HepG2 (cell line): ENCODE data around the gene RHBDL1. TPM values are rescaled to one million over a fixed set of nuclear protein-coding genes. Genes with fewer than 3 reads are reported as not detected.
A peak's percentile ranks its signal among the peaks of the same experiment; 100 is the strongest.

ENCODE experiments used
- ATAC-seq: fragments of 200-7000 bp; cut with Tn5 transposase; 3 replicates; pipeline ENCODE4 v1.9.1; 2020; ENCODE audit warnings: mild to moderate bottlenecking, moderate library complexity
- BruUV-seq: library from RNA; stranded (reverse); fragments of 400-500 nt; replicated peaks from 2 replicates; lab custom pipeline; 2021; lab: Mats Ljungman, UMichigan
- CTCF ChIA-PET: fragments of 300-600 bp; formaldehyde crosslinking; extraction: SDS; loops from one replicate; lab custom pipeline; 2021; ENCODE audit warnings: low total read pairs, inconsistent platforms, low intra/inter-chr PET ratio; lab: Yijun Ruan, JAX
- POLR2A ChIA-PET: fragments of 350-600 bp; sonication (Branson Sonifier 250); formaldehyde crosslinking; loops from one replicate; lab custom pipeline; 2020; ENCODE audit warnings: antibody characterized with exemption, inconsistent platforms; lab: Yijun Ruan, JAX
- DNase-seq: peaks from one replicate; pipeline ENCODE4 v3.0.0-alpha.2; 2015; ENCODE audit warnings: low spot score
- FAIRE-seq: peaks from 3 replicates; lab custom pipeline; 2011; peaks lifted over from hg19 to GRCh38; lab: Jason Lieb, UNC
- H2AFZ ChIP-seq: one replicate; pipeline ENCODE4 v1.6.1; 2011; ENCODE audit warnings: low read length, inconsistent platforms
- H3K27ac ChIP-seq: fragments of 300-600 bp; 3 replicates; pipeline ENCODE4 v1.8.0; 2011; ENCODE audit warnings: mixed run types, mild to moderate bottlenecking, mixed read lengths, low read length, inconsistent platforms; ENCODE audit not compliant: insufficient read depth; ENCODE audit errors: extremely low read length
- H3K27me3 ChIP-seq, 2 experiments: fragments of 200-600 bp in 1 of 2; 2 replicates in 1 of 2; 3 replicates in 1 of 2; pipeline versions ENCODE4 v1.6.0 to v1.8.0; 2011; ENCODE audit warnings: low read length in 2 of 2, mild to moderate bottlenecking in 2 of 2, moderate library complexity in 2 of 2, inconsistent platforms in 1 of 2; ENCODE audit not compliant: insufficient read depth in 2 of 2, control insufficient read depth in 1 of 2
- H3K36me3 ChIP-seq, 2 experiments: fragments of 200-600 bp in 1 of 2; replicated peaks in 1 of 2; 2 replicates in 1 of 2; 3 replicates in 1 of 2; pipeline versions ENCODE4 v1.5.1 to v1.8.0; 2011; ENCODE audit warnings: low read length in 2 of 2, inconsistent platforms in 1 of 2; ENCODE audit not compliant: insufficient read depth in 2 of 2, control insufficient read depth in 1 of 2
- H3K4me1 ChIP-seq: 2 replicates; pipeline ENCODE4 v1.5.1; 2012; ENCODE audit warnings: low read length, inconsistent platforms; ENCODE audit not compliant: insufficient read depth
- H3K4me2 ChIP-seq: 2 replicates; pipeline ENCODE4 v1.6.0; 2011; ENCODE audit warnings: low read depth, low read length, inconsistent platforms
- H3K4me3 ChIP-seq, 3 experiments: fragments of 200-600 bp in 1 of 3; sonication (generic), shearing (Covaris generic) in 1 of 3; replicated peaks in 1 of 3; 2 replicates each; pipeline ENCODE4 v1.5.1; 2011 to 2016; ENCODE audit warnings: low read length in 3 of 3, inconsistent platforms in 2 of 3, low read depth in 2 of 3, mild to moderate bottlenecking in 2 of 3, control low read depth in 1 of 3, mixed read lengths in 1 of 3; ENCODE audit not compliant: insufficient read depth in 1 of 3
- H3K79me2 ChIP-seq: one replicate; pipeline ENCODE4 v1.6.1; 2011; ENCODE audit warnings: low read length, inconsistent platforms; ENCODE audit not compliant: insufficient read depth
- H3K9ac ChIP-seq: 2 replicates; pipeline ENCODE4 v1.6.0; 2011; ENCODE audit warnings: mild to moderate bottlenecking, low read depth, low read length, inconsistent platforms; ENCODE audit not compliant: insufficient read depth
- H3K9me3 ChIP-seq: 2 replicates; pipeline ENCODE4 v1.5.1; 2012; ENCODE audit warnings: mild to moderate bottlenecking, low read length
- H4K20me1 ChIP-seq: 2 replicates; pipeline ENCODE4 v1.6.0; 2011; ENCODE audit warnings: inconsistent platforms, mild to moderate bottlenecking, low read length, moderate library complexity; ENCODE audit not compliant: insufficient read depth
- AGO2 ChIP-seq: fragments of 200-400 bp; formaldehyde crosslinking; optimal IDR thresholded peaks from 2 replicates; pipeline ENCODE3; 2017; ENCODE audit warnings: mild to moderate bottlenecking, low read depth, low read length, moderate library complexity
- ASH2L ChIP-seq: fragments of 300-600, 200-600 bp; sonication (generic); IDR thresholded peaks from 2 replicates; pipeline ENCODE4 v1.7.0; 2017; ENCODE audit warnings: low read depth, mild to moderate bottlenecking, moderate library complexity, mixed read lengths, low read length; ENCODE audit not compliant: insufficient read length
- IKZF1 ChIP-seq: fragments of 450-650 bp; IDR thresholded peaks from 2 replicates; pipeline ENCODE4 v1.7.1; 2016
- KAT2B ChIP-seq: fragments of 150-350 bp; IDR thresholded peaks from 2 replicates; pipeline ENCODE4 v1.6.1; 2014; ENCODE audit warnings: low read depth, low read length, borderline replicate concordance
- KLF15 ChIP-seq: sonication (generic); formaldehyde crosslinking; IDR thresholded peaks from 2 replicates; pipeline ENCODE4 v1.8.1; 2023; ENCODE audit warnings: borderline replicate concordance, mild to moderate bottlenecking, inconsistent platforms, missing genetic modification reagents, mixed read lengths
- NR2F1 ChIP-seq, 2 experiments: fragments of 450-650 bp in 1 of 2; formaldehyde crosslinking in 1 of 2; IDR thresholded peaks; 2 replicates each; pipeline versions ENCODE4 v1.5.0 to v1.6.1; 2016 to 2020; ENCODE audit warnings: mild to moderate bottlenecking in 1 of 2, missing compliant biosample characterization in 1 of 2, missing genetic modification reagents in 1 of 2, moderate library complexity in 1 of 2
- NR2F2 ChIP-seq: IDR thresholded peaks from 2 replicates; pipeline ENCODE4 v1.6.1; 2012; ENCODE audit warnings: low read depth, inconsistent platforms, borderline replicate concordance
- NR2F6 ChIP-seq, 2 experiments: IDR thresholded peaks; 2 replicates each; pipeline ENCODE4 v1.6.1; 2016; ENCODE audit warnings: antibody characterized with exemption in 1 of 2, mild to moderate bottlenecking in 1 of 2
- PHF21A ChIP-seq: sonication (generic); formaldehyde crosslinking; IDR thresholded peaks from 2 replicates; pipeline ENCODE4 v1.5.0; 2020; ENCODE audit warnings: mild to moderate bottlenecking, missing genetic modification reagents
- POLR2G ChIP-seq: fragments of 200-400 bp; formaldehyde crosslinking; IDR thresholded peaks from 2 replicates; pipeline ENCODE4 v1.6.1; 2018; ENCODE audit warnings: mild to moderate bottlenecking, low read depth, low read length, moderate library complexity
- SAP130 ChIP-seq: IDR thresholded peaks from 2 replicates; pipeline ENCODE4 v1.6.1; 2016; ENCODE audit warnings: low read depth
- ZKSCAN5 ChIP-seq: sonication (generic); formaldehyde crosslinking; IDR thresholded peaks from 2 replicates; pipeline ENCODE4 v1.5.1; 2020; ENCODE audit warnings: mild to moderate bottlenecking, missing genetic modification reagents
- ZMYM3 ChIP-seq: sonication (generic); formaldehyde crosslinking; IDR thresholded peaks from 2 replicates; pipeline ENCODE4 v1.5.1; 2020; ENCODE audit warnings: mild to moderate bottlenecking, missing genetic modification reagents
- ZNF264 ChIP-seq: sonication (generic); formaldehyde crosslinking; IDR thresholded peaks from 2 replicates; pipeline ENCODE4 v1.4.0; 2020; ENCODE audit warnings: missing genetic modification reagents
- ZNF274 ChIP-seq: sonication (generic); formaldehyde crosslinking; IDR thresholded peaks from 2 replicates; pipeline ENCODE4 v1.5.1; 2020; ENCODE audit warnings: mild to moderate bottlenecking, missing genetic modification reagents
- ZNF547 ChIP-seq: sonication (generic); formaldehyde crosslinking; IDR thresholded peaks from 2 replicates; pipeline ENCODE4 v1.5.1; 2020; ENCODE audit warnings: mild to moderate bottlenecking, missing genetic modification reagents
- WGBS: methylation state at CpG from one replicate; pipeline ENCODE4 v1.1.6; 2017; ENCODE audit warnings: low lambda C conversion rate; 5-methylcytosine and 5-hydroxymethylcytosine counted together
- in situ Hi-C: cut with HindIII; loops from 2 replicates; pipeline ENCODE4 v1.10.0; 2017; ENCODE audit warnings: low pct_unique_long_range_greater_than_20kb; ENCODE audit not compliant: extremely low pct_ligation_motif_present
- intact Hi-C: fragments of 100-400 bp; cut with micrococcal nuclease; formaldehyde crosslinking; loops from one replicate; pipeline ENCODE4 v1.10.0; 2022; ENCODE audit not compliant: unreplicated experiment
- polyA plus RNA-seq, 8 experiments: library from polyadenylated mRNA; depleted of rRNA in 3 of 8; stranded (reverse) in 7 of 8; unstranded in 1 of 8; fragments of >200 nt; fragmentation: Illumina TruSeq in 4 of 8; extraction: Trizol in 4 of 8; gene quantifications; 2 replicates each; pipeline versions ENCODE4 v1.2.1 to v1.2.3, GENCODE V29; 2011 to 2016; ENCODE audit warnings: low read depth in 4 of 8, missing spikeins in 1 of 8, mixed read lengths in 1 of 8; ENCODE audit not compliant: insufficient read depth in 1 of 8
- total RNA-seq, 5 experiments: library from RNA; depleted of rRNA; stranded (reverse); fragments of >200 nt; fragmentation: Illumina TruSeq; extraction: Trizol; gene quantifications; 2 replicates each; pipeline ENCODE4 v1.2.3, GENCODE V29; 2016; ENCODE audit warnings: low read depth in 1 of 5
- TF ChIP-seq, protein P1 (sequence below): sonication (generic); formaldehyde crosslinking; IDR thresholded peaks from 2 replicates; pipeline ENCODE4 v1.8.1; 2023; ENCODE audit warnings: mild to moderate bottlenecking, inconsistent platforms, moderate library complexity, missing genetic modification reagents, borderline replicate concordance
- TF ChIP-seq, protein P2 (sequence below): sonication (generic); formaldehyde crosslinking; IDR thresholded peaks from 2 replicates; pipeline ENCODE4 v1.4.0; 2020; ENCODE audit warnings: missing genetic modification reagents
- TF ChIP-seq, protein P3 (sequence below): sonication (generic); formaldehyde crosslinking; IDR thresholded peaks from 2 replicates; pipeline ENCODE4 v1.8.1; 2023; ENCODE audit warnings: mild to moderate bottlenecking, moderate library complexity, missing genetic modification reagents
- TF ChIP-seq, protein P4 (sequence below): IDR thresholded peaks from 2 replicates; pipeline ENCODE4 v1.6.1; 2016; ENCODE audit warnings: low read depth, control low read depth

RHBDL1 gene
- total and polyA plus RNA-seq, 2 of the 13 experiments (the other 11 are each of a cell fraction or from before 2014, with no cell fraction given): 1.8 to 3.8 TPM

DNA sequence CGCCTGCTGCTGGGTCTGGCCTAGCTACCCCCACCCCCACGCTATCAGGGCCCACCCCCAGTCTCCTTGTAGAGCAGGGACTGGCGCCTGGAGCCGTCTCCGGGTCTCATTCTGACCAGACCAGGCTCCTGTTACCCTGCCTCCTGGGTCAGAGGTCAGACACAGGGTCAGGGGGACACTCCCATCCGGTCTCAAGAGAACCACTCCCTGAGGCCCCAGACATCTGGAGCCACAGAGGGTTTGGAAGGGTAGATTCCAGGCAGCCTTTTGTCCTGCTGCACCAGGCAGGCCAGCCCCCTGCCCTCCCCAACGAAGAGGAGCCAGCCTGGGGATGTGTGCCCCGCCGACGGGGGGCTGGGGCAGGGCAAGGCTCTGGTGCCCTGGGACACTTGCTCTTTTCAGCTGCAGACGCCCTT is 45.6 kb upstream of the RHBDL1 start:
- in situ Hi-C loops: no loop called here
- Histone ChIP-seq H3K4me3 (peak overlapping the region; percentile 58 to 74 (median 63)), H3K9ac (peak overlapping the region; percentile 67), H3K9me3 (no peaks in the 10 kb centered on the region), H3K36me3 (peaks cover 4% of the 10 kb centered on the region in 2 experiments; a peak in 2 of 5 replicates), H3K4me1 (peaks cover 25% of the 10 kb centered on the region), H3K27me3 (no peaks in the 10 kb centered on the region), H2AFZ (no peak overlapping the region), H3K4me2 (peak overlapping the region; percentile 95), H3K79me2 (no peaks in the 10 kb centered on the region), H3K27ac (peak overlapping the region; percentile 71), H4K20me1 (no peaks in the 10 kb centered on the region)
- 0% methylated on average over 4 of the region's 11 CpGs for WGBS
- intact Hi-C loops: no loop called here
- ATAC-seq (peak; percentile 19), DNase-seq (no peak), FAIRE-seq (peak; percentile 56)
- CTCF ChIA-PET: no interaction called here
- no TSS peak for BruUV-seq
- POLR2A ChIA-PET: interaction anchor here (1.0 to 1.5 kb wide), 2 partner anchors 18 to 42 kb away, joined by 3 to 5 read pairs; no protein-coding TSS in a partner anchor
- TF ChIP-seq SAP130 (CRISPR knock-in tag) (peak; percentile 9; the same call in 1 of the 2 replicates), KAT2B (no peak), ZKSCAN5 (no peak), KLF15 (no peak), ASH2L (peak; percentile 2), ZMYM3 (no peak), AGO2 (peak; percentile 81), ZNF264 (CRISPR knock-in tag) (no peak), ZNF274 (0 out of 2 replicates have a peak, but pooled peaks have one; percentile 21), POLR2G (peak; percentile 47), NR2F2 (peak; percentile 45; the same call in 1 of the 2 replicates), NR2F1 (CRISPR knock-in tag; IDR thresholded peaks at IDR 0.05) (peak; percentile 28 to 43; a peak in 2 of 4 replicates), NR2F6 (IDR thresholded peaks at IDR 0.05) (peak; percentile 87), NR2F6 (CRISPR knock-in tag; IDR thresholded peaks at IDR 0.05) (peak; percentile 55), IKZF1 (no peak), PHF21A (CRISPR knock-in tag) (0 out of 2 replicates have a peak, but pooled peaks have one; percentile 10), ZNF547 (0 out of 2 replicates have a peak, but pooled peaks have one; percentile 31)
- TF ChIP-seq, protein P1, sequence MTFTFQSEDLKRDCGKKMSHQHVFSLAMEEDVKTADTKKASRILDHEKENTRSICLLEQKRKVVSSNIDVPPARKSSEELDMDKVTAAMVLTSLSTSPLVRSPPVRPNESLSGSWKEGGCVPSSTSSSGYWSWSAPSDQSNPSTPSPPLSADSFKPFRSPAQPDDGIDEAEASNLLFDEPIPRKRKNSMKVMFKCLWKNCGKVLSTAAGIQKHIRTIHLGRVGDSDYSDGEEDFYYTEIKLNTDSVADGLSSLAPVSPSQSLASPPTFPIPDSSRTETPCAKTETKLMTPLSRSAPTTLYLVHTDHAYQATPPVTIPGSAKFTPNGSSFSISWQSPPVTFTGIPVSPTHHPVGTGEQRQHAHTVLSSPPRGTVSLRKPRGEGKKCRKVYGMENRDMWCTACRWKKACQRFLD (CRISPR knock-in tag): 0 out of 2 replicates have a peak, but pooled peaks have one; percentile 50
- TF ChIP-seq, protein P2, sequence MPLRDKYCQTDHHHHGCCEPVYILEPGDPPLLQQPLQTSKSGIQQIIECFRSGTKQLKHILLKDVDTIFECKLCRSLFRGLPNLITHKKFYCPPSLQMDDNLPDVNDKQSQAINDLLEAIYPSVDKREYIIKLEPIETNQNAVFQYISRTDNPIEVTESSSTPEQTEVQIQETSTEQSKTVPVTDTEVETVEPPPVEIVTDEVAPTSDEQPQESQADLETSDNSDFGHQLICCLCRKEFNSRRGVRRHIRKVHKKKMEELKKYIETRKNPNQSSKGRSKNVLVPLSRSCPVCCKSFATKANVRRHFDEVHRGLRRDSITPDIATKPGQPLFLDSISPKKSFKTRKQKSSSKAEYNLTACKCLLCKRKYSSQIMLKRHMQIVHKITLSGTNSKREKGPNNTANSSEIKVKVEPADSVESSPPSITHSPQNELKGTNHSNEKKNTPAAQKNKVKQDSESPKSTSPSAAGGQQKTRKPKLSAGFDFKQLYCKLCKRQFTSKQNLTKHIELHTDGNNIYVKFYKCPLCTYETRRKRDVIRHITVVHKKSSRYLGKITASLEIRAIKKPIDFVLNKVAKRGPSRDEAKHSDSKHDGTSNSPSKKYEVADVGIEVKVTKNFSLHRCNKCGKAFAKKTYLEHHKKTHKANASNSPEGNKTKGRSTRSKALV (CRISPR knock-in tag): peak; percentile 22; the same call in 1 of the 2 replicates
- TF ChIP-seq, protein P3, sequence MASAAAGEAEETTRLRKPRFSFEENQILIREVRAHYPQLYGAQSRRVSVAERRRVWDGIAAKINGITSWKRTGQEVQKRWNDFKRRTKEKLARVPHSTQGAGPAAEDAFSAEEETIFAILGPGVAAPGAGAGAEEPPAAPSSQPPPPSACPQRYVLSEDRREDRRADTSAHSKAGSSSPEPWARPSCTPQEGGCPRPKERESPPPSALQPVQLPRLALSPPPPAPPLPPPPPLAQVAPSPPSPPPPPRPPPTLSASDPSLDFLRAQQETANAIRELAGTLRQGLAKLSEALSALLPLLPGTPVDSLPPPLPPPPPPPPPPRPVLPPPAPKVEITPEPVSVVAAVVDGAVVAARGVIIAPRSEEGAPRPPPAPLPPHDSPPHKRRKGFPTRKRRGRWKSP (CRISPR knock-in tag): 0 out of 2 replicates have a peak, but pooled peaks have one; percentile 25
- TF ChIP-seq, protein P4, sequence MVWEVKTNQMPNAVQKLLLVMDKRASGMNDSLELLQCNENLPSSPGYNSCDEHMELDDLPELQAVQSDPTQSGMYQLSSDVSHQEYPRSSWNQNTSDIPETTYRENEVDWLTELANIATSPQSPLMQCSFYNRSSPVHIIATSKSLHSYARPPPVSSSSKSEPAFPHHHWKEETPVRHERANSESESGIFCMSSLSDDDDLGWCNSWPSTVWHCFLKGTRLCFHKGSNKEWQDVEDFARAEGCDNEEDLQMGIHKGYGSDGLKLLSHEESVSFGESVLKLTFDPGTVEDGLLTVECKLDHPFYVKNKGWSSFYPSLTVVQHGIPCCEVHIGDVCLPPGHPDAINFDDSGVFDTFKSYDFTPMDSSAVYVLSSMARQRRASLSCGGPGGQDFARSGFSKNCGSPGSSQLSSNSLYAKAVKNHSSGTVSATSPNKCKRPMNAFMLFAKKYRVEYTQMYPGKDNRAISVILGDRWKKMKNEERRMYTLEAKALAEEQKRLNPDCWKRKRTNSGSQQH (CRISPR knock-in tag): no peak
